Endothelial cell of umbilical vein (primary cell): ENCODE data around the gene CAPRIN2. TPM values are rescaled to one million over a fixed set of nuclear protein-coding genes. Genes with fewer than 3 reads are reported as not detected.

Experiments used
- BruUV-seq: library from RNA; stranded (reverse); fragments of 400-500 nt; replicated peaks from 2 replicates; lab custom pipeline; 2021; lab: Mats Ljungman, UMichigan
- CTCF ChIA-PET: fragments of 300-600, 350-600 bp; sonication (Branson Sonifier 250); formaldehyde crosslinking; loops from one replicate; lab custom pipeline; 2021; ENCODE audit warnings: antibody characterized with exemption, inconsistent platforms; lab: Charles Lee
- POLR2A ChIA-PET: fragments of 300-600, 350-600 bp; sonication (Branson Sonifier 250); formaldehyde crosslinking; loops from one replicate; lab custom pipeline; 2021; ENCODE audit warnings: antibody characterized with exemption, inconsistent platforms; lab: Charles Lee
- DNase-seq: peaks from one replicate; pipeline ENCODE4 v3.0.0-alpha.2; 2011; ENCODE audit warnings: low read depth, low spot score
- FAIRE-seq: peaks from 2 replicates; lab custom pipeline; 2011; peaks lifted over from hg19 to GRCh38; lab: Jason Lieb, UNC
- H2AFZ ChIP-seq: 2 replicates; pipeline ENCODE4 v1.6.0; 2012; ENCODE audit warnings: low read depth, low read length, control low read depth, inconsistent platforms
- H3K27ac ChIP-seq: 2 replicates; pipeline ENCODE4 v1.5.1; 2011; ENCODE audit warnings: low read depth, mild to moderate bottlenecking, control low read depth, low read length, moderate library complexity; ENCODE audit not compliant: insufficient read depth
- H3K27me3 ChIP-seq, 2 experiments: 2 replicates each; pipeline versions ENCODE4 v1.6.0 to v1.6.1; 2011; ENCODE audit warnings: low read length in 2 of 2, mixed read lengths in 1 of 2; ENCODE audit not compliant: control insufficient read depth in 2 of 2, insufficient read depth in 2 of 2
- H3K36me3 ChIP-seq, 2 experiments: 2 replicates in 1 of 2; 3 replicates in 1 of 2; pipeline ENCODE4 v1.5.1; 2011; ENCODE audit warnings: low read length in 2 of 2, mild to moderate bottlenecking in 1 of 2, moderate library complexity in 1 of 2; ENCODE audit not compliant: control insufficient read depth in 2 of 2, insufficient read depth in 2 of 2; ENCODE audit errors: extremely low read depth in 1 of 2
- H3K4me1 ChIP-seq: 3 replicates; pipeline ENCODE4 v1.5.1; 2011; ENCODE audit warnings: mild to moderate bottlenecking, low read length; ENCODE audit not compliant: control insufficient read depth, insufficient read depth; ENCODE audit errors: extremely low read depth
- H3K4me2 ChIP-seq: 2 replicates; pipeline ENCODE4 v1.6.1; 2011; ENCODE audit warnings: low read length, control low read depth, mixed read lengths; ENCODE audit not compliant: insufficient read depth
- H3K4me3 ChIP-seq, 3 experiments: fragments of 200-600 bp in 1 of 3; sonication (generic), shearing (Covaris generic) in 1 of 3; replicated peaks in 1 of 3; 2 replicates each; pipeline ENCODE4 v1.5.1; 2011 to 2016; ENCODE audit warnings: control low read depth in 3 of 3, low read length in 3 of 3, mild to moderate bottlenecking in 2 of 3, inconsistent platforms in 1 of 3, low read depth in 1 of 3, moderate library complexity in 1 of 3; ENCODE audit not compliant: insufficient read depth in 1 of 3
- H3K79me2 ChIP-seq: 2 replicates; pipeline ENCODE4 v1.6.0; 2012; ENCODE audit warnings: low read length, inconsistent platforms; ENCODE audit not compliant: control insufficient read depth, insufficient read depth
- H3K9ac ChIP-seq: replicated peaks from 2 replicates; pipeline ENCODE3; 2011; ENCODE audit warnings: low read length, control low read depth; ENCODE audit not compliant: insufficient read depth; ENCODE audit errors: extremely low read depth
- H3K9me1 ChIP-seq: replicated peaks from 3 replicates; pipeline ENCODE4 v1.6.0; 2011; ENCODE audit warnings: mild to moderate bottlenecking, low read length; ENCODE audit not compliant: control insufficient read depth, insufficient read depth; ENCODE audit errors: extremely low read depth
- H3K9me3 ChIP-seq: replicated peaks from 2 replicates; pipeline ENCODE4 v1.5.1; 2012; ENCODE audit warnings: low read length, inconsistent platforms; ENCODE audit not compliant: control insufficient read depth, insufficient read depth
- H4K20me1 ChIP-seq: replicated peaks from 2 replicates; pipeline ENCODE3; 2011; ENCODE audit warnings: mild to moderate bottlenecking, low read length; ENCODE audit not compliant: control insufficient read depth, insufficient read depth; ENCODE audit errors: extremely low read depth
- CTCF ChIP-seq, 2 donors: IDR thresholded peaks; 1 replicate in 1 of 2; 2 replicates in 1 of 2; pipeline ENCODE4 v1.5.1; 2011; ENCODE audit warnings: low read length in 2 of 2, mild to moderate bottlenecking in 2 of 2, moderate library complexity in 2 of 2, control low read depth in 1 of 2, inconsistent platforms in 1 of 2, low read depth in 1 of 2; ENCODE audit not compliant: insufficient read depth in 1 of 2; ENCODE audit errors: extremely low read depth in 1 of 2
- EZH2 ChIP-seq: IDR thresholded peaks from 2 replicates; pipeline ENCODE4 v1.6.1; 2012; ENCODE audit warnings: borderline replicate concordance, low read depth, mild to moderate bottlenecking, moderate library complexity, low read length, inconsistent platforms; ENCODE audit not compliant: severe bottlenecking
- FOS ChIP-seq: IDR thresholded peaks from 2 replicates; pipeline ENCODE4 v1.6.1; 2011; ENCODE audit warnings: mild to moderate bottlenecking, low read length, moderate library complexity, borderline replicate concordance; ENCODE audit not compliant: insufficient read depth
- GATA2 ChIP-seq: IDR thresholded peaks from 2 replicates; pipeline ENCODE4 v1.7.0; 2011; ENCODE audit warnings: low read depth, mild to moderate bottlenecking, moderate library complexity, mixed read lengths, low read length; ENCODE audit not compliant: insufficient read length, insufficient read depth
- JUN ChIP-seq: IDR thresholded peaks from 2 replicates; pipeline ENCODE4 v1.6.1; 2011; ENCODE audit warnings: borderline replicate concordance, low read depth; ENCODE audit not compliant: insufficient read length, insufficient read depth
- MYC ChIP-seq: IDR thresholded peaks from one replicate; pipeline ENCODE4 v1.6.1; 2011; ENCODE audit warnings: mild to moderate bottlenecking, low read depth, low read length
- POLR2A ChIP-seq: IDR thresholded peaks from 2 replicates; pipeline ENCODE4 v1.6.1; 2012; ENCODE audit warnings: low read depth, mild to moderate bottlenecking, control low read depth, low read length
- POLR2AphosphoS5 ChIP-seq: IDR thresholded peaks from 2 replicates; pipeline ENCODE4 v1.6.1; 2012; ENCODE audit warnings: low read depth, mild to moderate bottlenecking, control low read depth, low read length, moderate library complexity; ENCODE audit not compliant: insufficient read depth
- dilution Hi-C: fragments of 300-500 bp; cut with MboI; formaldehyde crosslinking; loops from one replicate; pipeline ENCODE4 v1.15.0; 2019; ENCODE audit warnings: low sequenced_read_pairs; ENCODE audit not compliant: extremely low pct_ligation_motif_present
- intact Hi-C: fragments of 100-400 bp; cut with micrococcal nuclease; formaldehyde crosslinking; loops from one replicate; pipeline ENCODE4 v1.10.0; 2022
- polyA plus RNA-seq, 4 experiments: library from polyadenylated mRNA; depleted of rRNA in 3 of 4; stranded (reverse) in 3 of 4; unstranded in 1 of 4; fragments of >200 nt; gene quantifications; 2 replicates each; pipeline versions ENCODE4 v1.2.1 to v1.2.3, GENCODE V29; 2011 to 2012; ENCODE audit warnings: missing spikeins in 1 of 4
- total RNA-seq: library from RNA; stranded (reverse); gene quantifications from 2 replicates; pipeline ENCODE4 v1.2.3, GENCODE V29; 2021
- TF ChIP-seq, protein P1 (sequence below): IDR thresholded peaks from 2 replicates; pipeline ENCODE4 v1.6.1; 2011; ENCODE audit not compliant: insufficient read depth, insufficient read length

The CAPRIN2 gene
- total and polyA plus RNA-seq, 2 donors (not counting 3 experiments of a cell fraction or from before 2014, with no cell fraction given) = 13.5 to 25.0 TPM

GRCh38 chr12:30691122-30691879, 63.5 kb downstream of the CAPRIN2 start:
- Histone ChIP-seq H3K36me3 (peaks cover 0 to 2% of the 10 kb centered on the region in 2 experiments), H2AFZ (no peak overlapping the region), H3K27me3 (no peaks in the 10 kb centered on the region), H3K4me1 (peaks cover 20% of the 10 kb centered on the region), H3K9me3 (no peaks in the 10 kb centered on the region), H3K9me1 (no peaks in the 10 kb centered on the region), H3K79me2 (peaks cover 50% of the 10 kb centered on the region), H3K27ac (no peak overlapping the region), H3K4me2 (no peak overlapping the region), H3K4me3 (no peak overlapping the region), H4K20me1 (no peaks in the 10 kb centered on the region), H3K9ac (no peak overlapping the region)
- no TSS peak for BruUV-seq
- CTCF ChIA-PET = interaction anchor here (0.9 kb wide), 1 partner anchor 9 kb away, joined by 3 read pairs; no protein-coding TSS in a partner anchor
- dilution Hi-C loops (no loop called here), intact Hi-C loops (no loop called here)
- no peak for DNase-seq
- POLR2A ChIA-PET = no interaction called here
- TF ChIP-seq, protein P1, sequence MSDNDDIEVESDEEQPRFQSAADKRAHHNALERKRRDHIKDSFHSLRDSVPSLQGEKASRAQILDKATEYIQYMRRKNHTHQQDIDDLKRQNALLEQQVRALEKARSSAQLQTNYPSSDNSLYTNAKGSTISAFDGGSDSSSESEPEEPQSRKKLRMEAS = no peak
- TF ChIP-seq GATA2 = no peak
- no peak for TF ChIP-seq POLR2AphosphoS5
- TF ChIP-seq FOS = no peak
- no peak for TF ChIP-seq MYC
- no peak for TF ChIP-seq CTCF (IDR thresholded peaks at IDR 0.05; ENCODE audit: extremely low read depth in 1 of 2, insufficient read depth in 1 of 2, low read depth in 1 of 2, low read length in 2 of 2)
- no peak for TF ChIP-seq JUN
- no peak for TF ChIP-seq POLR2A
- no peak for TF ChIP-seq EZH2
- FAIRE-seq = no peak
